NT2/D1 (cell line): ENCODE results near the gene AGXT2.

Source experiments
- DNase-seq: peaks from one replicate; pipeline ENCODE4 v3.0.0-alpha.2; 2011; ENCODE audit warnings: low read depth, low spot score
- H3K27me3 ChIP-seq: 2 replicates; pipeline ENCODE4 v1.6.0; 2011; ENCODE audit warnings: mild to moderate bottlenecking; ENCODE audit not compliant: insufficient read length, insufficient read depth
- H3K36me3 ChIP-seq: 2 replicates; pipeline ENCODE4 v1.6.1; 2011; ENCODE audit warnings: mild to moderate bottlenecking, low read length, mixed read lengths; ENCODE audit not compliant: insufficient read depth, insufficient read length
- H3K4me1 ChIP-seq: 2 replicates; pipeline ENCODE4 v1.5.1; 2011; ENCODE audit not compliant: insufficient read depth, insufficient read length
- H3K4me3 ChIP-seq: 2 replicates; pipeline ENCODE4 v1.5.1; 2011; ENCODE audit warnings: low read depth; ENCODE audit not compliant: insufficient read length
- H3K9ac ChIP-seq: 2 replicates; pipeline ENCODE4 v1.6.0; 2011; ENCODE audit warnings: low read depth; ENCODE audit not compliant: insufficient read length
- H3K9me3 ChIP-seq: 2 replicates; pipeline ENCODE4 v1.5.1; 2011; ENCODE audit warnings: mild to moderate bottlenecking, low read length; ENCODE audit not compliant: insufficient read depth
- SUZ12 ChIP-seq: IDR thresholded peaks from 2 replicates; pipeline ENCODE4 v1.6.1; 2011; ENCODE audit not compliant: insufficient read length, insufficient read depth; ENCODE audit errors: extremely low read depth
- YY1 ChIP-seq: IDR thresholded peaks from 2 replicates; pipeline ENCODE4 v1.6.1; 2011; ENCODE audit not compliant: insufficient read length, insufficient read depth
- ZNF274 ChIP-seq: IDR thresholded peaks from 2 replicates; pipeline ENCODE4 v1.6.1; 2011; ENCODE audit warnings: mild to moderate bottlenecking, low read depth, low read length

Gene AGXT2

GRCh38 chr5:35056686-35057085 lies 8.9 kb upstream of the AGXT2 start:
- Histone ChIP-seq H3K9ac (no peak overlapping the region), H3K36me3 (no peaks in the 10 kb centered on the region), H3K4me3 (no peak overlapping the region), H3K9me3 (no peaks in the 10 kb centered on the region), H3K27me3 (no peaks in the 10 kb centered on the region), H3K4me1 (no peaks in the 10 kb centered on the region)
- TF ChIP-seq SUZ12: no peak
- TF ChIP-seq YY1: no peak
- TF ChIP-seq ZNF274: no peak
- DNase-seq: no peak

- DNase-seq: no peak
- Histone ChIP-seq H3K9ac (no peak overlapping the region), H3K36me3 (no peaks in the 10 kb centered on the region), H3K9me3 (no peaks in the 10 kb centered on the region), H3K27me3 (no peaks in the 10 kb centered on the region), H3K4me3 (no peak overlapping the region), H3K4me1 (no peaks in the 10 kb centered on the region)
- TF ChIP-seq ZNF274: no peak
- TF ChIP-seq SUZ12: no peak
- TF ChIP-seq YY1: no peak
These were observed 5.1 kb upstream of the AGXT2 start for GRCh38 chr5:35052838-35053237.

GRCh38 chr5:35050541-35051126 lies 2.9 kb upstream of the AGXT2 start:
- Histone ChIP-seq H3K4me3 (no peak overlapping the region), H3K27me3 (no peaks in the 10 kb centered on the region), H3K4me1 (no peaks in the 10 kb centered on the region), H3K9ac (no peak overlapping the region), H3K36me3 (no peaks in the 10 kb centered on the region), H3K9me3 (no peaks in the 10 kb centered on the region)
- no peak for TF ChIP-seq ZNF274
- TF ChIP-seq YY1: no peak
- no peak for TF ChIP-seq SUZ12
- DNase-seq: no peak

- Histone ChIP-seq H3K27me3 (no peaks in the 10 kb centered on the region), H3K4me1 (no peaks in the 10 kb centered on the region), H3K36me3 (no peaks in the 10 kb centered on the region), H3K9me3 (no peaks in the 10 kb centered on the region), H3K9ac (no peak overlapping the region), H3K4me3 (no peak overlapping the region)
- DNase-seq: no peak
- TF ChIP-seq YY1: no peak
- no peak for TF ChIP-seq ZNF274
- TF ChIP-seq SUZ12: no peak
These were observed 1.2 kb upstream of the AGXT2 start for GRCh38 chr5:35048910-35049309.

GRCh38 chr5:35046774-35047173 lies 975 bp downstream of the AGXT2 start:
- DNase-seq: no peak

GRCh38 chr5:35045280-35045679 lies 2.5 kb downstream of the AGXT2 start:
- Histone ChIP-seq H3K4me1 (no peaks in the 10 kb centered on the region), H3K4me3 (no peak overlapping the region), H3K9me3 (no peaks in the 10 kb centered on the region), H3K36me3 (no peaks in the 10 kb centered on the region), H3K9ac (no peak overlapping the region), H3K27me3 (no peaks in the 10 kb centered on the region)
- no peak for TF ChIP-seq ZNF274
- no peak for TF ChIP-seq SUZ12
- no peak for TF ChIP-seq YY1
- DNase-seq: no peak

More at GRCh38 chr5:35046774-35047173, 975 bp downstream of the AGXT2 start:
- H3K4me1 ChIP-seq: no peaks in the 10 kb centered on the region
- H3K4me3 ChIP-seq: no peak overlapping the region
- H3K9ac ChIP-seq: no peak overlapping the region
- H3K27me3 ChIP-seq: no peaks in the 10 kb centered on the region
- TF ChIP-seq ZNF274 (no peak), SUZ12 (no peak), YY1 (no peak)
- H3K36me3 ChIP-seq: no peaks in the 10 kb centered on the region
- no peaks in the 10 kb centered on the region for H3K9me3 ChIP-seq

GRCh38 chr5:35044649-35045048 lies 3.1 kb downstream of the AGXT2 start:
- H3K4me3 ChIP-seq: no peak overlapping the region
- H3K36me3 ChIP-seq: no peaks in the 10 kb centered on the region
- TF ChIP-seq ZNF274 (no peak), YY1 (no peak), SUZ12 (no peak)
- DNase-seq: no peak
- H3K9ac ChIP-seq: no peak overlapping the region
- no peaks in the 10 kb centered on the region for H3K9me3 ChIP-seq
- H3K27me3 ChIP-seq: no peaks in the 10 kb centered on the region
- H3K4me1 ChIP-seq: no peaks in the 10 kb centered on the region

GRCh38 chr5:35042781-35043180 lies 5.0 kb downstream of the AGXT2 start:
- Histone ChIP-seq H3K9ac (no peak overlapping the region), H3K4me3 (no peak overlapping the region), H3K9me3 (no peaks in the 10 kb centered on the region), H3K36me3 (no peaks in the 10 kb centered on the region), H3K4me1 (no peaks in the 10 kb centered on the region), H3K27me3 (no peaks in the 10 kb centered on the region)
- DNase-seq: no peak
- TF ChIP-seq SUZ12: no peak
- no peak for TF ChIP-seq YY1
- TF ChIP-seq ZNF274: no peak
